HepG2 (cell line): ENCODE measurements around the gene TRPV6.

Experiments used
- CHD4 ChIP-seq: fragments of 200-600 bp; sonication (generic); IDR thresholded peaks from 2 replicates; pipeline ENCODE4 v1.7.0; 2017; ENCODE audit warnings: mild to moderate bottlenecking, low read length, borderline replicate concordance
- CREB1 ChIP-seq, 2 experiments: fragments of 450-650 bp in 1 of 2; IDR thresholded peaks; 2 replicates each; pipeline ENCODE4 v1.6.1; 2016 to 2017; ENCODE audit warnings: control low read depth in 1 of 2, mild to moderate bottlenecking in 1 of 2, missing compliant biosample characterization in 1 of 2, missing genetic modification characterization in 1 of 2
- EP300 ChIP-seq, 3 experiments: sonication (generic) in 1 of 3; formaldehyde crosslinking in 1 of 3; IDR thresholded peaks; 2 replicates each; pipeline versions ENCODE4 v1.5.1 to v1.6.1; 2011 to 2020; ENCODE audit warnings: low read depth in 2 of 3, low read length in 2 of 3, borderline replicate concordance in 1 of 3, improper control_type of control experiment in 1 of 3, mild to moderate bottlenecking in 1 of 3, missing genetic modification reagents in 1 of 3, moderate library complexity in 1 of 3
- EZH2 ChIP-seq: conservative IDR thresholded peaks from 2 replicates; pipeline ENCODE4 v1.6.1; 2012; ENCODE audit warnings: mild to moderate bottlenecking, low read depth, low read length, moderate library complexity
- GATA4 ChIP-seq: sonication (generic); IDR thresholded peaks from 2 replicates; pipeline ENCODE4 v1.6.1; 2016; ENCODE audit warnings: antibody characterized with exemption, low read depth, borderline replicate concordance
- NFE2L2 ChIP-seq: fragments of 150-350 bp; IDR thresholded peaks from 2 replicates; pipeline ENCODE4 v1.6.1; 2014; ENCODE audit warnings: low read length
- PHF8 ChIP-seq: sonication (generic); formaldehyde crosslinking; IDR thresholded peaks from 2 replicates; pipeline ENCODE4 v1.5.0; 2020; ENCODE audit warnings: missing genetic modification reagents
- SRF ChIP-seq: IDR thresholded peaks from 2 replicates; pipeline ENCODE4 v1.6.1; 2011; ENCODE audit warnings: mild to moderate bottlenecking, low read depth, low read length, moderate library complexity
- ZNF232 ChIP-seq: sonication (generic); formaldehyde crosslinking; IDR thresholded peaks from 2 replicates; pipeline ENCODE4 v1.4.0; 2020; ENCODE audit warnings: missing genetic modification reagents, borderline replicate concordance
- ZNF382 ChIP-seq: sonication (generic); formaldehyde crosslinking; IDR thresholded peaks from 2 replicates; pipeline ENCODE4 v1.5.0; 2020; ENCODE audit warnings: missing genetic modification reagents, mild to moderate bottlenecking, borderline replicate concordance
- ZNF598 ChIP-seq: sonication (generic); formaldehyde crosslinking; IDR thresholded peaks from 2 replicates; pipeline ENCODE4 v1.5.1; 2020; ENCODE audit warnings: mild to moderate bottlenecking, missing genetic modification reagents, borderline replicate concordance
- TF ChIP-seq, protein P1 (sequence below): IDR thresholded peaks from 2 replicates; pipeline ENCODE4 v1.6.1; 2016; ENCODE audit warnings: low read depth
- TF ChIP-seq, protein P2 (sequence below): fragments of 450-650 bp; IDR thresholded peaks from 2 replicates; pipeline ENCODE4 v1.6.1; 2016

DNA sequence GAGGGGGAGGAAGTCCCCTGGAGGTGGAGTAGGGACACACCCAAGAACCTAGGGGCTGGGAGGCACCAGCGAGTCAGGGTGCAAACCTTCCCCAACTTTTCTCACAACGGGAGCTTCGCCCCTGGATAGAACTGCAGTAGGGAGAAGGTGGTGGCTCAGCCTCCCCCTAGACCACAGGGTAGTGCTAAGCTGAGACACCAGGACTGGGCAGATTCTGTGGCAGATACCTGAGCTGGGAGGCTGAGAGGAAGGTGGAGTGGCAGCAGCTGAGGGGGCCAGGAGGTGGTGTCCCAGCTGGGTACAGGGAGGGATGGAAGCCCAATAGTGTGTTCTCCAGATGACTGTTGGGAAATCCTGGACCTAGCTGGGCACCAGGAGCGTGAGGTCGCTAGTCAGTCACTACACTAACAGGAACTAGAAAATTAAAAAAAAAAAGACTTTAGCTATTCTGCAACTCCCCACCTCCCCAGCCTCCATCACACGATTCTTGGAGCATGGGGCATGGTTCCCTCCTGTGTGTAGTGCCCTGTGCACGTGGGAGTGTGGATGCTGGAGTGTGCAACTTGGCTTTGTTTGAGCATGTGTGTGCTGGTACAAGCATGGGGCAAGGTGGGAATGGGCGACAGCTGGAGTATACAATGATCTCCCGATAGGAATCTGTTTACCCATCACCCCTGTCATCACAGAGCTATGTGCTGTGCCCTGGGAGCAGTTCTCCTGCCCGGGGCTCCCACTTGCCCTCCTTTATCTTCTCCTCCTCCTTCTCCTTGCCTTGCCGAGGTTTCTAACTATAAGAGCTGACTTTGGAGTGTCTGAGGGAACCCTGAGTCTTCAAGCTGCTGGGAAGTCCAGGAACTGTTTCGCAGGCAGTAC, 8.8 kb upstream of the TRPV6 start:
- TF ChIP-seq PHF8 (CRISPR knock-in tag) (no peak), ZNF598 (CRISPR knock-in tag) (no peak), ZNF232 (CRISPR knock-in tag) (no peak), EZH2 (no peak), ZNF382 (CRISPR knock-in tag) (no peak), NFE2L2 (no peak), SRF (no peak), GATA4 (no peak), CHD4 (no peak), CREB1 (IDR thresholded peaks at IDR 0.05) (no peak), CREB1 (CRISPR knock-in tag; IDR thresholded peaks at IDR 0.05) (no peak), EP300 (IDR thresholded peaks at IDR 0.05; ENCODE audit: low read depth in 2 of 2, low read length in 2 of 2) (no peak), EP300 (CRISPR knock-in tag; IDR thresholded peaks at IDR 0.05; ENCODE audit: borderline replicate concordance) (no peak)
- TF ChIP-seq, protein P1, sequence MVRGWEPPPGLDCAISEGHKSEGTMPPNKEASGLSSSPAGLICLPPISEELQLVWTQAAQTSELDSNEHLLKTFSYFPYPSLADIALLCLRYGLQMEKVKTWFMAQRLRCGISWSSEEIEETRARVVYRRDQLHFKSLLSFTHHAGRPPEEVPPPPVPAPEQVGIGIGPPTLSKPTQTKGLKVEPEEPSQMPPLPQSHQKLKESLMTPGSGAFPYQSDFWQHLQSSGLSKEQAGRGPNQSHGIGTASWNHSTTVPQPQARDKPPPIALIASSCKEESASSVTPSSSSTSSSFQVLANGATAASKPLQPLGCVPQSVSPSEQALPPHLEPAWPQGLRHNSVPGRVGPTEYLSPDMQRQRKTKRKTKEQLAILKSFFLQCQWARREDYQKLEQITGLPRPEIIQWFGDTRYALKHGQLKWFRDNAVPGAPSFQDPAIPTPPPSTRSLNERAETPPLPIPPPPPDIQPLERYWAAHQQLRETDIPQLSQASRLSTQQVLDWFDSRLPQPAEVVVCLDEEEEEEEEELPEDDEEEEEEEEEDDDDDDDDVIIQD (CRISPR knock-in tag) = no peak
- TF ChIP-seq, protein P2, sequence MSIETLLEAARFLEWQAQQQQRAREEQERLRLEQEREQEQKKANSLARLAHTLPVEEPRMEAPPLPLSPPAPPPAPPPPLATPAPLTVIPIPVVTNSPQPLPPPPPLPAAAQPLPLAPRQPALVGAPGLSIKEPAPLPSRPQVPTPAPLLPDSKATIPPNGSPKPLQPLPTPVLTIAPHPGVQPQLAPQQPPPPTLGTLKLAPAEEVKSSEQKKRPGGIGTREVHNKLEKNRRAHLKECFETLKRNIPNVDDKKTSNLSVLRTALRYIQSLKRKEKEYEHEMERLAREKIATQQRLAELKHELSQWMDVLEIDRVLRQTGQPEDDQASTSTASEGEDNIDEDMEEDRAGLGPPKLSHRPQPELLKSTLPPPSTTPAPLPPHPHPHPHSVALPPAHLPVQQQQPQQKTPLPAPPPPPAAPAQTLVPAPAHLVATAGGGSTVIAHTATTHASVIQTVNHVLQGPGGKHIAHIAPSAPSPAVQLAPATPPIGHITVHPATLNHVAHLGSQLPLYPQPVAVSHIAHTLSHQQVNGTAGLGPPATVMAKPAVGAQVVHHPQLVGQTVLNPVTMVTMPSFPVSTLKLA = no peak
